Prostate gland (tissue), 2 donors: ENCODE results near the gene LHX1. TPM values are rescaled to one million over a fixed set of nuclear protein-coding genes. Genes with fewer than 3 reads are reported as not detected.

Source experiments
- DNase-seq: peaks from one replicate; pipeline ENCODE4 v3.0.0-alpha.2; 2019; ENCODE audit warnings: low spot score
- H3K27ac ChIP-seq, 2 donors: fragments of 200-600 bp; sonication (generic); 2 replicates each; pipeline ENCODE4 v1.5.1; 2017 to 2019
- H3K27me3 ChIP-seq: fragments of 200-600 bp; sonication (generic); replicated peaks from 2 replicates; pipeline ENCODE4 v1.5.1; 2019; ENCODE audit not compliant: insufficient read depth
- H3K36me3 ChIP-seq, 2 donors: fragments of 200-600 bp; sonication (generic); 1 replicate in 1 of 2; 2 replicates in 1 of 2; pipeline versions ENCODE4 v1.5.1 to v1.8.1; 2017 to 2019
- H3K4me1 ChIP-seq: fragments of 200-600 bp; sonication (generic); replicated peaks from 2 replicates; pipeline ENCODE4 v1.5.1; 2019
- H3K4me3 ChIP-seq, 2 donors: fragments of 200-600 bp; sonication (generic); 2 replicates each; pipeline ENCODE4 v1.5.1; 2017 to 2019
- H3K9me3 ChIP-seq: fragments of 200-600 bp; sonication (generic); 2 replicates; pipeline ENCODE4 v1.5.1; 2017
- CTCF ChIP-seq, 4 experiments: fragments of 200-600 bp in 2 of 4; fragments of 450-650 bp in 2 of 4; sonication (generic) in 2 of 4; IDR thresholded peaks; 1 replicate in 3 of 4; 2 replicates in 1 of 4; pipeline ENCODE4 v1.5.1; 2016 to 2019; ENCODE audit warnings: antibody characterized with exemption in 4 of 4, mild to moderate bottlenecking in 2 of 4, moderate library complexity in 2 of 4
- POLR2A ChIP-seq: fragments of 450-650 bp; IDR thresholded peaks from one replicate; pipeline ENCODE4 v1.6.1; 2016; ENCODE audit warnings: antibody characterized with exemption, mild to moderate bottlenecking
- POLR2AphosphoS5 ChIP-seq: sonication (generic); formaldehyde crosslinking; IDR thresholded peaks from one replicate; pipeline ENCODE4 v1.6.1; 2017; ENCODE audit warnings: antibody characterized with exemption
- WGBS: methylation state at CpG from one replicate; pipeline ENCODE4 v1.1.5; 2018; 5-methylcytosine and 5-hydroxymethylcytosine counted together
- intact Hi-C: fragments of 100-400 bp; cut with DNase I; formaldehyde crosslinking; loops from one replicate; pipeline ENCODE4 v1.14.2; 2022
- total RNA-seq, 2 donors: library from RNA; depleted of rRNA; stranded (reverse); fragments of >200 nt; gene quantifications; one replicate each; pipeline ENCODE4 v1.1.0, GENCODE V29; 2016

Gene LHX1
- total RNA-seq: not detected

GRCh38 chr17:36937001-36937958 lies at the start of gene LHX1:
Gene LHX1, plus strand, starts transcription at chr17:36937475. Its CDS starts 723 bp downstream, at chr17:36938198.
- TF ChIP-seq POLR2A (no peak), CTCF (IDR thresholded peaks at IDR 0.05) (no peak), POLR2AphosphoS5 (peak; percentile 38)
- no peak within 1 kb of the TSS for H3K4me3 ChIP-seq
- WGBS: 4% methylated on average over 75 of the region's 75 CpGs
- intact Hi-C loops: no loop called here
- no peaks in the 10 kb centered on the region for H3K36me3 ChIP-seq
- DNase-seq: no peak
- H3K27ac ChIP-seq: no peak within 1 kb of the TSS
- no peaks in the 10 kb centered on the region for H3K9me3 ChIP-seq
- H3K27me3 ChIP-seq: peaks cover 96% of the 10 kb centered on the region
- H3K4me1 ChIP-seq: no peaks in the 10 kb centered on the region

- H3K27ac ChIP-seq: no peak overlapping the region
- H3K4me3 ChIP-seq: no peak overlapping the region
- H3K9me3 ChIP-seq: no peaks in the 10 kb centered on the region
- peaks cover 5% of the 10 kb centered on the region for H3K27me3 ChIP-seq
- no peak for DNase-seq
- 62% methylated on average over 8 of the region's 8 CpGs for WGBS
- H3K36me3 ChIP-seq: no peaks in the 10 kb centered on the region
- intact Hi-C loops: no loop called here
- H3K4me1 ChIP-seq: no peaks in the 10 kb centered on the region
- no peak for TF ChIP-seq CTCF (IDR thresholded peaks at IDR 0.05)
- TF ChIP-seq POLR2A: no peak
- TF ChIP-seq POLR2AphosphoS5: no peak
Observed at GRCh38 chr17:36888236-36888951, 48.9 kb upstream of the LHX1 start.

GRCh38 chr17:36889770-36890349 lies 47.4 kb upstream of the LHX1 start:
- 54% methylated on average over 8 of the region's 8 CpGs for WGBS
- no peak for DNase-seq

More at GRCh38 chr17:36889770-36890349, 47.4 kb upstream of the LHX1 start:
- no peaks in the 10 kb centered on the region for H3K4me1 ChIP-seq
- H3K9me3 ChIP-seq: no peaks in the 10 kb centered on the region
- H3K27ac ChIP-seq: no peak overlapping the region
- H3K27me3 ChIP-seq: peaks cover under 1% of the 10 kb centered on the region
- no peak overlapping the region for H3K4me3 ChIP-seq
- no peak for TF ChIP-seq POLR2AphosphoS5
- no peak for TF ChIP-seq POLR2A
- TF ChIP-seq CTCF (IDR thresholded peaks at IDR 0.05): no peak
- H3K36me3 ChIP-seq: no peaks in the 10 kb centered on the region
- intact Hi-C loops: no loop called here
